SK-N-SH (cell line): Measurements from ENCODE around the gene UFM1. TPM values are rescaled to one million over a fixed set of nuclear protein-coding genes. Genes with fewer than 3 reads are reported as not detected.

ENCODE experiments used
- CTCF ChIA-PET: fragments of 300-600, 350-600 bp; formaldehyde crosslinking; extraction: SDS; loops from one replicate; lab custom pipeline; 2021; lab: Yijun Ruan, JAX
- POLR2A ChIA-PET: fragments of 350-600 bp; sonication (Branson Sonifier 250); formaldehyde crosslinking; extraction: SDS; loops from one replicate; lab custom pipeline; 2020; ENCODE audit warnings: antibody characterized with exemption, inconsistent platforms; lab: Yijun Ruan, JAX
- DNase-seq: peaks from one replicate; pipeline ENCODE4 v3.0.0; 2012
- H2AFZ ChIP-seq: fragments of 200-600 bp; sonication (generic); 2 replicates; pipeline ENCODE4 v1.8.1; 2016; ENCODE audit warnings: antibody characterized with exemption, mild to moderate bottlenecking, low read depth
- H3F3A ChIP-seq: fragments of 200-600 bp; sonication (generic); replicated peaks from 2 replicates; pipeline ENCODE3; 2016; ENCODE audit warnings: antibody characterized with exemption, mild to moderate bottlenecking; ENCODE audit not compliant: insufficient read depth
- H3K27ac ChIP-seq, 2 experiments: fragments of 200-500 bp in 1 of 2; fragments of 200-600 bp in 1 of 2; sonication (Bioruptor generic) in 1 of 2; sonication (generic), shearing (Covaris generic) in 1 of 2; 2 replicates each; pipeline versions ENCODE4 v1.5.1 to v1.6.1; 2014 to 2016; ENCODE audit warnings: low read depth in 2 of 2, inconsistent platforms in 1 of 2, low read length in 1 of 2, mild to moderate bottlenecking in 1 of 2, mixed read lengths in 1 of 2
- H3K27me3 ChIP-seq: fragments of 200-600 bp; sonication (generic), shearing (Covaris generic); 2 replicates; pipeline ENCODE4 v1.6.1; 2016; ENCODE audit warnings: mixed run types; ENCODE audit not compliant: insufficient read depth
- H3K36me3 ChIP-seq, 2 experiments: fragments of 200-500 bp in 1 of 2; fragments of 200-600 bp in 1 of 2; sonication (Bioruptor generic) in 1 of 2; sonication (generic) in 1 of 2; replicated peaks in 1 of 2; 2 replicates each; pipeline versions ENCODE3 to v1.5.1; 2014 to 2016; ENCODE audit warnings: low read length in 1 of 2, mild to moderate bottlenecking in 1 of 2; ENCODE audit not compliant: insufficient read depth in 2 of 2, control insufficient read depth in 1 of 2
- H3K4me1 ChIP-seq, 2 experiments: fragments of 200-500 bp in 1 of 2; fragments of 200-600 bp in 1 of 2; sonication (Bioruptor generic) in 1 of 2; sonication (generic), shearing (Covaris generic) in 1 of 2; 2 replicates each; pipeline versions ENCODE4 v1.5.1 to v1.6.1; 2014 to 2016; ENCODE audit warnings: low read depth in 1 of 2, low read length in 1 of 2, mixed run types in 1 of 2; ENCODE audit not compliant: insufficient read depth in 2 of 2, control insufficient read depth in 1 of 2
- H3K4me2 ChIP-seq: fragments of 200-600 bp; sonication (generic), shearing (Covaris generic); 2 replicates; pipeline ENCODE4 v1.6.1; 2017; ENCODE audit warnings: mixed run types
- H3K4me3 ChIP-seq, 2 experiments: fragments of 200-500 bp in 1 of 2; fragments of 200-600 bp in 1 of 2; sonication (Bioruptor generic) in 1 of 2; sonication (generic), shearing (Covaris generic) in 1 of 2; 2 replicates each; pipeline versions ENCODE4 v1.5.1 to v1.8.1; 2014 to 2016; ENCODE audit warnings: low read depth in 2 of 2, inconsistent platforms in 1 of 2, low read length in 1 of 2, mild to moderate bottlenecking in 1 of 2, mixed read lengths in 1 of 2, moderate library complexity in 1 of 2
- H3K79me2 ChIP-seq: fragments of 200-600 bp; sonication (generic); 2 replicates; pipeline ENCODE4 v1.8.1; 2017; ENCODE audit warnings: mild to moderate bottlenecking; ENCODE audit not compliant: insufficient read depth
- H3K9ac ChIP-seq: fragments of 200-600 bp; sonication (generic); 2 replicates; pipeline ENCODE4 v1.6.1; 2017; ENCODE audit warnings: mixed run types
- H3K9me2 ChIP-seq: fragments of 200-600 bp; sonication (generic); 2 replicates; pipeline ENCODE4 v1.6.1; 2017; ENCODE audit warnings: mixed run types
- H3K9me3 ChIP-seq: fragments of 200-600 bp; sonication (generic); 2 replicates; pipeline ENCODE4 v1.6.1; 2017; ENCODE audit warnings: mixed run types, mild to moderate bottlenecking, moderate library complexity
- H4K20me1 ChIP-seq: fragments of 200-600 bp; sonication (generic); 2 replicates; pipeline ENCODE4 v1.6.1; 2017; ENCODE audit warnings: mild to moderate bottlenecking, mixed run types; ENCODE audit not compliant: insufficient read depth
- ELF1 ChIP-seq: IDR thresholded peaks from 2 replicates; pipeline ENCODE4 v1.4.0; 2012
- EP300 ChIP-seq, 2 experiments: IDR thresholded peaks; 2 replicates each; pipeline versions ENCODE4 v1.4.0 to v1.6.1; 2012; ENCODE audit warnings: borderline replicate concordance in 1 of 2, low read depth in 1 of 2, low read length in 1 of 2
- FOXJ3 ChIP-seq: sonication (generic); formaldehyde crosslinking; IDR thresholded peaks from 2 replicates; pipeline ENCODE4 v1.5.1; 2020; ENCODE audit warnings: mild to moderate bottlenecking, missing genetic modification reagents
- FOXM1 ChIP-seq: IDR thresholded peaks from 2 replicates; pipeline ENCODE4 v1.4.0; 2012; ENCODE audit warnings: low read depth, mild to moderate bottlenecking
- GATA2 ChIP-seq: sonication (generic); formaldehyde crosslinking; IDR thresholded peaks from 2 replicates; pipeline ENCODE4 v1.5.0; 2020; ENCODE audit warnings: mild to moderate bottlenecking, missing genetic modification reagents
- MXI1 ChIP-seq: IDR thresholded peaks from 2 replicates; pipeline ENCODE4 v1.6.1; 2012; ENCODE audit warnings: mild to moderate bottlenecking, low read depth, low read length, improper control_type of control experiment
- NRF1 ChIP-seq: IDR thresholded peaks from 2 replicates; pipeline ENCODE4 v1.6.1; 2012; ENCODE audit warnings: low read depth, mild to moderate bottlenecking, low read length
- RAD21 ChIP-seq: IDR thresholded peaks from 2 replicates; pipeline ENCODE4 v1.6.1; 2012; ENCODE audit warnings: mild to moderate bottlenecking, low read length
- RFX5 ChIP-seq: IDR thresholded peaks from 2 replicates; pipeline ENCODE4 v1.6.1; 2012; ENCODE audit warnings: mild to moderate bottlenecking, improper control_type of control experiment, low read length
- SMC3 ChIP-seq: IDR thresholded peaks from 2 replicates; pipeline ENCODE4 v1.6.1; 2012; ENCODE audit warnings: low read depth, low read length, improper control_type of control experiment
- TAF1 ChIP-seq: IDR thresholded peaks from 2 replicates; pipeline ENCODE4 v1.6.1; 2012; ENCODE audit warnings: low read depth, mild to moderate bottlenecking, low read length, moderate library complexity, borderline replicate concordance
- WGBS: methylation state at CpG from one replicate; pipeline ENCODE4 v1.1.6; 2017; ENCODE audit warnings: low lambda C conversion rate; 5-methylcytosine and 5-hydroxymethylcytosine counted together
- polyA plus RNA-seq, 3 experiments: library from polyadenylated mRNA; depleted of rRNA; stranded (reverse); fragments of >200 nt; gene quantifications; 2 replicates each; pipeline ENCODE4 v1.2.3, GENCODE V29; 2012
- TF ChIP-seq, protein P1 (sequence below): IDR thresholded peaks from 2 replicates; pipeline ENCODE4 v1.4.0; 2012; ENCODE audit warnings: low read depth, borderline replicate concordance
- TF ChIP-seq, protein P2 (sequence below): IDR thresholded peaks from 2 replicates; pipeline ENCODE4 v1.4.0; 2012; ENCODE audit warnings: low read depth, borderline replicate concordance
- TF ChIP-seq, protein P3 (sequence below): fragments of 150-350 bp; IDR thresholded peaks from 2 replicates; pipeline ENCODE4 v1.6.1; 2016; ENCODE audit warnings: mild to moderate bottlenecking, low read depth, low read length
- TF ChIP-seq, protein P4 (sequence below): IDR thresholded peaks from 2 replicates; pipeline ENCODE4 v1.6.1; 2012; ENCODE audit warnings: mild to moderate bottlenecking, low read depth, low read length, moderate library complexity
- TF ChIP-seq, protein P5 (sequence below): IDR thresholded peaks from 2 replicates; pipeline ENCODE4 v1.4.0; 2012; ENCODE audit warnings: low read depth

The UFM1 gene
- polyA plus RNA-seq, 1 of the 3 experiments (the other 2 are of a cell fraction), result 17.0 TPM

DNA sequence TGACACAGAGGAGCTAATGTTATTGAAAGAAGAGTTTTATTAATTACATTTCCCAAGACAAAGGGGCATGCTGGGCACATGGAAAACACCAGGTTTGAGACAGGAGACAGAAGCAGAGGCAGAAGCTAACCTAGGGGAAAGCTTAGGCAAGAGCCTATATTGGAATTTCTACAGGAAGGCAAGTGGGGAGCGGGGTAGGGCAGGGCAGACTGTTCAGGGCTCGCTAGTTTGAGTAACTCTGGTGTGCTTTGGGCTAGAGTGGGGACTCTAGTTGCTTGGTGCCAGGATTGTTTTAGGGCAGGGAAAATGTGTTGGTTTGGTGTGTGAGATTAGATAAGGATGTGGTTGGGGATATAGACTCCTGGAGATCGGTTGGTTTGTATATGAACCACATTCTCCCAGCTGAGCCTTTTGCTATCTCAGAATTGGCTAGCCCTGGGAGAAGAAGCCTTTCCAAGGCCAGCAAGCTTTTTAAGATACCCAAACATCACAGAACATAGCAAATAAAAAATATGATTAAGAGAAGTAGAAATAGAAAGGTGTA is 8.4 kb upstream of the UFM1 start:
- Histone ChIP-seq H3K4me2 (no peak overlapping the region), H3K4me1 (no peaks in the 10 kb centered on the region), H4K20me1 (no peaks in the 10 kb centered on the region), H3K9ac (no peak overlapping the region)
- no peak for DNase-seq
- TF ChIP-seq FOXM1, result no peak
- no peak for TF ChIP-seq MXI1
- TF ChIP-seq FOXJ3, result no peak
- TF ChIP-seq GATA2, result no peak
- TF ChIP-seq, protein P1, sequence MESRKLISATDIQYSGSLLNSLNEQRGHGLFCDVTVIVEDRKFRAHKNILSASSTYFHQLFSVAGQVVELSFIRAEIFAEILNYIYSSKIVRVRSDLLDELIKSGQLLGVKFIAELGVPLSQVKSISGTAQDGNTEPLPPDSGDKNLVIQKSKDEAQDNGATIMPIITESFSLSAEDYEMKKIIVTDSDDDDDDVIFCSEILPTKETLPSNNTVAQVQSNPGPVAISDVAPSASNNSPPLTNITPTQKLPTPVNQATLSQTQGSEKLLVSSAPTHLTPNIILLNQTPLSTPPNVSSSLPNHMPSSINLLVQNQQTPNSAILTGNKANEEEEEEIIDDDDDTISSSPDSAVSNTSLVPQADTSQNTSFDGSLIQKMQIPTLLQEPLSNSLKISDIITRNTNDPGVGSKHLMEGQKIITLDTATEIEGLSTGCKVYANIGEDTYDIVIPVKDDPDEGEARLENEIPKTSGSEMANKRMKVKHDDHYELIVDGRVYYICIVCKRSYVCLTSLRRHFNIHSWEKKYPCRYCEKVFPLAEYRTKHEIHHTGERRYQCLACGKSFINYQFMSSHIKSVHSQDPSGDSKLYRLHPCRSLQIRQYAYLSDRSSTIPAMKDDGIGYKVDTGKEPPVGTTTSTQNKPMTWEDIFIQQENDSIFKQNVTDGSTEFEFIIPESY, result no peak
- TF ChIP-seq ELF1, result no peak
- TF ChIP-seq NRF1, result no peak
- TF ChIP-seq RFX5, result no peak
- TF ChIP-seq, protein P2, sequence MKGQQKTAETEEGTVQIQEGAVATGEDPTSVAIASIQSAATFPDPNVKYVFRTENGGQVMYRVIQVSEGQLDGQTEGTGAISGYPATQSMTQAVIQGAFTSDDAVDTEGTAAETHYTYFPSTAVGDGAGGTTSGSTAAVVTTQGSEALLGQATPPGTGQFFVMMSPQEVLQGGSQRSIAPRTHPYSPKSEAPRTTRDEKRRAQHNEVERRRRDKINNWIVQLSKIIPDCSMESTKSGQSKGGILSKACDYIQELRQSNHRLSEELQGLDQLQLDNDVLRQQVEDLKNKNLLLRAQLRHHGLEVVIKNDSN, result no peak
- no peak for TF ChIP-seq RAD21
- no peak for TF ChIP-seq EP300 (IDR thresholded peaks at IDR 0.05; ENCODE audit: borderline replicate concordance in 1 of 2, low read depth in 1 of 2, low read length in 1 of 2)
- TF ChIP-seq SMC3, result no peak
- no peak for TF ChIP-seq TAF1
- TF ChIP-seq, protein P3, sequence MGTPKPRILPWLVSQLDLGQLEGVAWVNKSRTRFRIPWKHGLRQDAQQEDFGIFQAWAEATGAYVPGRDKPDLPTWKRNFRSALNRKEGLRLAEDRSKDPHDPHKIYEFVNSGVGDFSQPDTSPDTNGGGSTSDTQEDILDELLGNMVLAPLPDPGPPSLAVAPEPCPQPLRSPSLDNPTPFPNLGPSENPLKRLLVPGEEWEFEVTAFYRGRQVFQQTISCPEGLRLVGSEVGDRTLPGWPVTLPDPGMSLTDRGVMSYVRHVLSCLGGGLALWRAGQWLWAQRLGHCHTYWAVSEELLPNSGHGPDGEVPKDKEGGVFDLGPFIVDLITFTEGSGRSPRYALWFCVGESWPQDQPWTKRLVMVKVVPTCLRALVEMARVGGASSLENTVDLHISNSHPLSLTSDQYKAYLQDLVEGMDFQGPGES, result no peak
- TF ChIP-seq, protein P4, sequence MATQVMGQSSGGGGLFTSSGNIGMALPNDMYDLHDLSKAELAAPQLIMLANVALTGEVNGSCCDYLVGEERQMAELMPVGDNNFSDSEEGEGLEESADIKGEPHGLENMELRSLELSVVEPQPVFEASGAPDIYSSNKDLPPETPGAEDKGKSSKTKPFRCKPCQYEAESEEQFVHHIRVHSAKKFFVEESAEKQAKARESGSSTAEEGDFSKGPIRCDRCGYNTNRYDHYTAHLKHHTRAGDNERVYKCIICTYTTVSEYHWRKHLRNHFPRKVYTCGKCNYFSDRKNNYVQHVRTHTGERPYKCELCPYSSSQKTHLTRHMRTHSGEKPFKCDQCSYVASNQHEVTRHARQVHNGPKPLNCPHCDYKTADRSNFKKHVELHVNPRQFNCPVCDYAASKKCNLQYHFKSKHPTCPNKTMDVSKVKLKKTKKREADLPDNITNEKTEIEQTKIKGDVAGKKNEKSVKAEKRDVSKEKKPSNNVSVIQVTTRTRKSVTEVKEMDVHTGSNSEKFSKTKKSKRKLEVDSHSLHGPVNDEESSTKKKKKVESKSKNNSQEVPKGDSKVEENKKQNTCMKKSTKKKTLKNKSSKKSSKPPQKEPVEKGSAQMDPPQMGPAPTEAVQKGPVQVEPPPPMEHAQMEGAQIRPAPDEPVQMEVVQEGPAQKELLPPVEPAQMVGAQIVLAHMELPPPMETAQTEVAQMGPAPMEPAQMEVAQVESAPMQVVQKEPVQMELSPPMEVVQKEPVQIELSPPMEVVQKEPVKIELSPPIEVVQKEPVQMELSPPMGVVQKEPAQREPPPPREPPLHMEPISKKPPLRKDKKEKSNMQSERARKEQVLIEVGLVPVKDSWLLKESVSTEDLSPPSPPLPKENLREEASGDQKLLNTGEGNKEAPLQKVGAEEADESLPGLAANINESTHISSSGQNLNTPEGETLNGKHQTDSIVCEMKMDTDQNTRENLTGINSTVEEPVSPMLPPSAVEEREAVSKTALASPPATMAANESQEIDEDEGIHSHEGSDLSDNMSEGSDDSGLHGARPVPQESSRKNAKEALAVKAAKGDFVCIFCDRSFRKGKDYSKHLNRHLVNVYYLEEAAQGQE, result no peak
- TF ChIP-seq, protein P5, sequence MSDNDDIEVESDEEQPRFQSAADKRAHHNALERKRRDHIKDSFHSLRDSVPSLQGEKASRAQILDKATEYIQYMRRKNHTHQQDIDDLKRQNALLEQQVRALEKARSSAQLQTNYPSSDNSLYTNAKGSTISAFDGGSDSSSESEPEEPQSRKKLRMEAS, result no peak
- TF ChIP-seq, all 33 proteins: peak for 0
- no peak overlapping the region for H3K27ac ChIP-seq
- CTCF ChIA-PET, result no interaction called here
- no peaks in the 10 kb centered on the region for H3K27me3 ChIP-seq
- 26% methylated on average over 3 of the region's 3 CpGs for WGBS
- POLR2A ChIA-PET, result no interaction called here
- H2AFZ ChIP-seq, result no peak overlapping the region
- H3K4me3 ChIP-seq, result no peak overlapping the region
- H3K36me3 ChIP-seq, result no peaks in the 10 kb centered on the region
- no peaks in the 10 kb centered on the region for H3K9me2 ChIP-seq
- no peaks in the 10 kb centered on the region for H3K9me3 ChIP-seq
- no peaks in the 10 kb centered on the region for H3K79me2 ChIP-seq
- no peaks in the 10 kb centered on the region for H3F3A ChIP-seq
